GM12873 (cell line): ENCODE measurements around the gene NAA20.

Source experiments
- TF ChIP-seq, protein P1 (sequence below): IDR thresholded peaks from 2 replicates; pipeline ENCODE4 v1.5.1; 2012; ENCODE audit warnings: low read depth, mild to moderate bottlenecking, moderate library complexity, low read length, control low read depth; ENCODE audit not compliant: insufficient read depth; ENCODE audit errors: missing control alignments

The NAA20 gene

DNA sequence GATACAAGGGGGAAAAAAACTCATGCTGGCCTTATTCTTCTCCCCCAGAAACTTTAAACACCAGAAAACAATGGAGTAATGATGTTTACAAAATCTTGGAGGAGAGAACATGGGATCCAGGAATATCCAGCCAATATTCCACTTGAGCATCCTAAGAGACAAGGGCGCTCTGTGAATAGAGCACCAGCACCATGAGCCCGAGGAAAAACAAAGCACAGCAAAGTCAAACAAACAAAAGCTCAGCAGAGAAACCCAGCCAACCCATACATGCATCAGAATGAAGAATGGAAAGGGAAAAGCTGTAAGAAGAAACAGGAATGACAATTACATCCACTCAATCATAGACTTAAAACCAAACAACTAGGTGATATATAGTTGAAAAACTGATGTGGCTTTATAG is 4.6 kb upstream of the NAA20 start:
- TF ChIP-seq, protein P1, sequence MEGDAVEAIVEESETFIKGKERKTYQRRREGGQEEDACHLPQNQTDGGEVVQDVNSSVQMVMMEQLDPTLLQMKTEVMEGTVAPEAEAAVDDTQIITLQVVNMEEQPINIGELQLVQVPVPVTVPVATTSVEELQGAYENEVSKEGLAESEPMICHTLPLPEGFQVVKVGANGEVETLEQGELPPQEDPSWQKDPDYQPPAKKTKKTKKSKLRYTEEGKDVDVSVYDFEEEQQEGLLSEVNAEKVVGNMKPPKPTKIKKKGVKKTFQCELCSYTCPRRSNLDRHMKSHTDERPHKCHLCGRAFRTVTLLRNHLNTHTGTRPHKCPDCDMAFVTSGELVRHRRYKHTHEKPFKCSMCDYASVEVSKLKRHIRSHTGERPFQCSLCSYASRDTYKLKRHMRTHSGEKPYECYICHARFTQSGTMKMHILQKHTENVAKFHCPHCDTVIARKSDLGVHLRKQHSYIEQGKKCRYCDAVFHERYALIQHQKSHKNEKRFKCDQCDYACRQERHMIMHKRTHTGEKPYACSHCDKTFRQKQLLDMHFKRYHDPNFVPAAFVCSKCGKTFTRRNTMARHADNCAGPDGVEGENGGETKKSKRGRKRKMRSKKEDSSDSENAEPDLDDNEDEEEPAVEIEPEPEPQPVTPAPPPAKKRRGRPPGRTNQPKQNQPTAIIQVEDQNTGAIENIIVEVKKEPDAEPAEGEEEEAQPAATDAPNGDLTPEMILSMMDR = no peak

DNA sequence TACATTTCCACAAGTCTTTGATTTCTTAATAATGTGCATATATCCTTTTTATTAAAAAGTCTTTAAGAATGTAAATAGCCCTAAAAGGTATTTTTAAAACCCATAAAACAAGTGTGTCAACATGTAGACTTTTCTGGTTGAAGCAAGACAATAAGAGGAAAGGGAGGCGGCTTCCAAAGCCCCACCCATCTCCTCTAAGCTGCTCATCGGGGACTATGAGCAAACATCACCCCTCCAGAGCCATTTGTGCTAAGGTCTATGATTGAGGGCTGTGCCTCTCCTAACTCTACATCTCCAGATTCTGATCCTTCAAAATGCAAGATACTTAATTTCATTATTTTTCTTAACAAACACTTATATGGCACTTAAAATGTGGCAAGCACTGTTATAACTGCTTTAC is 2.5 kb upstream of the NAA20 start:
- TF ChIP-seq, protein P1 = no peak

DNA sequence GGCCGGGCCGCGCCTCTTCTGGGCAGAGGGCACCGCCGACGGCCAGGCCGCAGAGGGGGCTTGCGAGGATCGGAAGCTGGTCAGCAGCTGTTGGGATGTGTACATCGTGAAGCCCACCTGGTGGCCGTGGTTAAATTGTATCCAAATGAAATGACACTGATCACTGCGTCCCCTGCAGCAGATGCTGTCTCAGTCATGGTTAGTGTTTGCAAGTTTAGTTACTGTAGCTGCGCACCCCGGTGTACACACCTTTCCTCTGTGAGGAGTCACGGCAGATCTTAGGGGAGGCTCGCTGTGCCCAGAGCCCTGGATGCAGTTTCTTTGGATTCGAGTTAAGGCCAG is 653 bp downstream of the NAA20 start:
- TF ChIP-seq, protein P1 = no peak

DNA sequence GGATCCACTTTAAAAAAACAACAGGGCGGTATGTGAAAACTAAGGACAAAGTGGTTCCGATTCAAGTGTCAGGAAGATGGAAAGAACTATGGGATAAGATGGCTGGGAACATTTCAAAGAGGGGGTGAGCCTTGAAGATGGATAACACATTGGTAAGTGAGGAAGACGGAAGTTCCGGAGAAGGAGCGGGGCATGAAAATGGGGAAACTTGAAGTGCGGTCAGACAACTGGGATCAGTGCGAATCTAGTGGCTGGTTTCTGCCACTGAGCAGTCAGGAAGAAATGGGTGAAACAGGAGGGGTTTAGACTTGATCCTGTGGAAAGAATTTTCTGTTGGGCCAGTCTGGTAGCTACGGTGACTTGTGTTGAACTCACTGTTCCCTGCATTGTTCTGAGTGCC is 1.2 kb downstream of the NAA20 start:
- TF ChIP-seq, protein P1 = no peak

DNA sequence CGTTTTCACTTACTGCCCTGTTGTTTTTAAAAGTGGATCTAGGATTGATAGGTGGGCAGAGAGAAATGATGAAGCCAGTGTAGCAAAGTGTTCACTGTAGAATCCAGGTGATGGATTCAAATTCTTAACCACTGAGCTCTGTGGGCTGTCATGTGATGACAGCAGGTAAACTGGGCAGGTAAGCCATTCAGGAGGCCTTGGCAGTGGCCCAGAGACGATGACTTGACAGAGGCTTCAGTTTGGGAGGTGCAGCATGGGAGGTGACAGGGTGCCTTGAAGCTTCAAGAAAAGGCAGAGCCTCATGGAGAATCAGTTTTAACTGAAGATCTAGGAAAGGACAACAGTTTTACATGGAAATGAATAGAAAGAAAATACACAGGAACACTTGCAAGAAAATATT is 2.0 kb downstream of the NAA20 start:
- TF ChIP-seq, protein P1 = no peak

DNA sequence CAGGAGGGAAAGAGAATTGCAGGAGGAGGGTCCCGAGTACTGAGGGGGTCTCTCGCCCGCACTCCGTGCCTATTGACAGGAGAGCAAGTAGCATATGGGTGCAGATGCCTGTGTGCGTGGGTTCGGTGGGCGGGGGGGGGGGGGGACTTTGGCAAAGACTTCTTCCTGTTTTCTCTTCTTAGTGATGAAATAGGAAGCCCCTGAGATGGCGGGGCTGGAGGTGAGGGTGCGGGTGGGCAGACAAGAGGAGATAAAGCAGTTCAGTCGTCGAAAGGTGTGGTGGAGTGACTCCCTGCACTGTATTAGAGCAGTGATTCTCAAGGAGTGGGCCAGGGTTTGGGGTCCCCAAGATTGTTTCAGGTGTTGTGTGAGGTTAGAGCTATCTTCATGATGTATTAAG is 3.7 kb downstream of the NAA20 start:
- TF ChIP-seq, protein P1 = no peak

DNA sequence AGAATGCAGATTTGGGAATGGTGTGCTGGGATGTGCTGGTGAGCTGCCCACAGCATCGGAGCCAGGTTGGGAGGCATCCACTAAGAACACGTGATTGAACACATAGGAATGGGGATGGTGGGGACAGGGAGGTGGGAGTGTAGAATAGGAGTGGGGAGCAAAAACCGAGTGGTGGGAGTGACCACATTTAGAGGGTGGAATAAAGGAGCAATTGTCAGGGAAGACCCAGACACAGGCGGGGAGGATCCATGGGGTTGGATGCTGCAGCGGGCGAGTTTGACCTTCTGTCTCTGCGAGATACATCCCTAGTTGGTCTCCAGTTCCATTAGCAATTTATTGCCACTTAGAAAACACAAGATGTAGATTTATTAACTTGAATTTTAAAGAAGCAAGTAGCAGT is 4.7 kb downstream of the NAA20 start:
- TF ChIP-seq, protein P1 = no peak

DNA sequence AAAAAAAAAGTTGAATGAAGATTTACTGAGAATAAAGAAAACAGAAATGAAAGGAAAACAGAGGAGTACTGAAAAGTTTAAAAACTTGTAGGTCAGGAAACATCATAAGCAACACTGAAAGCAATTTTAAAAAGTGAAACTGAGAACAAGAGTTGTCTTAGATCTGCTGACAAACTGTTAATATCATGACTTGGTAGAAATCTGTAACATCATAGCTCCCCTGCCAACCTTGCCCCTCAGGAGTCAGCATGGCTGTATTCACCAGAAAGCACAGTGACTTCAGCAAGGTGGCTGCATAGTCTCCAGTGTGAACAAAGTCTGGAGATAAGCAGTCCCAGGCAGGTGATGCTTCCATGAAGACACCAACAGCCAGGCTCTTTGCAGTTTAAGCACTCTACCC is 5.3 kb downstream of the NAA20 start:
- TF ChIP-seq, protein P1 = no peak
